Measurements from ENCODE around the gene PELI2. TPM values are rescaled to one million over a fixed set of nuclear protein-coding genes. Genes with fewer than 3 reads are reported as not detected.

Gene PELI2
- polyA plus RNA-seq, 4 donors = 12.0 to 31.0 (median 29.3) TPM

- DNase-seq (ENCODE audit: low read depth in 4 of 4, low spot score in 3 of 4) = peak in 1 of 4 donors; percentile 14
Observed at GRCh38 chr14:56118611-56119181, 485 bp downstream of the PELI2 start.

DNA sequence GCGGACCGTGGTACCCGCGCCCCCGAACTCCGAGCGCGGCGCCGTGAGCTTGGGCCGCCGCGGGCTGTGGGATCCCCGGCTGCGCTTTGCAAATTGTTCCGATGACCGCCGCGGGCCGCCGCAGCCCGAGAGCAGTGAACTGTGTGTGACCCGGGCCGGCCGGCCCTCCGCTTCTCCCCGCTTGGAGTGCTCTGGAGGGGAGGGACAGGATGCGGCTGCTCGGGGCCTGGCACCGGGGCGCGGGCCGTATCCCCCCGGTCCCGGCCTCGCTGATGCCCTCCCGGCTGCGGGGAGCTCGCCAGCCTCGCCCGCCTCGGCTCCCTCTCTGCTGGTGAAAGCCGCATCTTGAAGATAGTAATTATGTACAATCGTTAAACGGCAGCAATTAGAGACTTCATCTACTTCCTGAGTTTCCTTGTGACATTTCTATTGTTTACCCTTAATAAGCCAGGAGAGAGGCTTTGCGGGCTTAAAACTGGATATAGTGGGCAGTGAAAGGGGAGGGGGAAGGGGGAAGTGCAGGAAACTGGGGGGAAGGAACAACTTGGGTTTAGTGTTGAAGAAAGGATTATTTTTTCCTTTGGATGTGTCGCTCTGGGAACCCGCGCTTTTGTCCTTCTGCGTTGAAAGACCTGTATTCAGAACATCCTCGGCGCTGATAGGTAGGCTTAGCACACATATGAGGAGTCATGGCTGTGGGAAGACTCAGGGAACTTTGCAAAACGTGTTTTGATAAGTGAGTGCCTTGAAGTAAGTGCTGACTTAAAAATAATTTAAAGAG is 1.2 kb downstream of the PELI2 start:
- peak in 1 of 4 donors; percentile 18 for DNase-seq (ENCODE audit: low read depth in 4 of 4, low spot score in 3 of 4)

DNA sequence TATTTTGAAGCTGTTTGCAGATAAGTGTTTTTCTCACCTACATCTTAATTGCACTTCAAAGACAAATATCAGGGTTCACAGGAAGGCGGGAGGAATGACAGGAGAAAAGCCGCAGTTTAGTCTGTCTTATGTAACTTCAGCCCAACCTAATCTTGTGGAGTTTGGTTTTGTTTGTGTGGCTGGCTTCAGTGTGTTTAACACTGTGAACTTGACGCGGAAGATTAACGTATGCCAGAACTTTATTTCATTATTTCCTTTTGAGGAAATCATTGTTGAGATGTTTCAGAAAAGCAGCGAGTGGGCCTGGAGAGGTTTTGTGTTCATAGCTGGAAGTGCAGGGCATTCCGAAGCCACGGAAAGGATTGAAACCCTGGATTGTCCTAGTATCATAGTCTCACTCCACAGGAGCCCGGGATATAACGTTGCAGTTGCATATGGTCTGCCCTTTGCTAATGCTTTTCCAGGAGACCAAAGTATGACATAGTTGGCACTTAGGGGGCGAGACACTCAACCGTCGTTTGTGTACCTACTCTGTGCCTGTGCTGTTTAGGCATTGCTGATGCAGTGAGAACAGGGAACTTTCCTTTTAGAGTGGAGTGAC is 2.0 kb downstream of the PELI2 start:
- peak in 1 of 4 donors; percentile 26 for DNase-seq (ENCODE audit: low read depth in 4 of 4, low spot score in 3 of 4)

GRCh38 chr14:56121816-56122215 is 3.6 kb downstream of the PELI2 start:
- DNase-seq (ENCODE audit: low read depth in 4 of 4, low spot score in 3 of 4) = no peak

DNA sequence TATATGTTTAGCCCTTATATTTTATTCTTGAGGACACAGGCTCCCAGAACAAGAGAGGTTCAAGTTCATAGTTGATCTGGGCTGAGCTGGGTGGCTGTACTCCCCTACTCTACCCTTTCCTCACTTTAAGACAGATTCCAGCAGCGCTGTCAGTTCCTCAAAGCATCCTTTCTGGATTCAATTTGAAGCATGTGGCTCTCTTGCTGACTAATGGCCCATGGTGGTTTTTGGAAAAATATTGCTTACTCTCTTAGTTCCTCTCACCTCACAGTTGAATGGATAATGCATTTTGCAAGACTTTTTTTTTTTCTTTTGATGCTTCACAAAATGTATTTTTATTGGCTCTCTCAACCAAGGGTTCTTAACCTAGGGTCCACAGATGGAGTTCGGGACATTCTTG is 4.1 kb downstream of the PELI2 start:
- DNase-seq (ENCODE audit: low read depth in 4 of 4, low spot score in 3 of 4) = no peak

DNA sequence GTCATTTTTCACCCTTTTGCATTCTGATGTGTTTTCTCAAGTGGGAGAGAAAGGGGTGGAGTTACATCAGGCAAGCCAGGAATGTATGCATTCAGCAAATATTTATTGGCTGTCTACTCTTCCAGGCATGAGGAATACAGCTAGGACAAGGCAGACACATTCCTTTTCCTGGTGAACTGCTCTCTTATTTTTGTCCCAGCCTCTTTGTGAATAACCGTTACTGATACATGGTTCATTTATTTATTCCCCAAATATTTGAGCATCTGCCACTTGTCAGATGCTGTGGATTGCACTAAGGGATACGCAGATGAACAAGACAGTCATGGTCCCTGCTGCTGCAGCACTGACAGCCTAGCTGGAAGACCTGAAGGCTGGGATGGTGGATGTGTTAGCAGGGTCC is 6.1 kb downstream of the PELI2 start:
- DNase-seq (ENCODE audit: low read depth in 4 of 4, low spot score in 3 of 4) = no peak

DNA sequence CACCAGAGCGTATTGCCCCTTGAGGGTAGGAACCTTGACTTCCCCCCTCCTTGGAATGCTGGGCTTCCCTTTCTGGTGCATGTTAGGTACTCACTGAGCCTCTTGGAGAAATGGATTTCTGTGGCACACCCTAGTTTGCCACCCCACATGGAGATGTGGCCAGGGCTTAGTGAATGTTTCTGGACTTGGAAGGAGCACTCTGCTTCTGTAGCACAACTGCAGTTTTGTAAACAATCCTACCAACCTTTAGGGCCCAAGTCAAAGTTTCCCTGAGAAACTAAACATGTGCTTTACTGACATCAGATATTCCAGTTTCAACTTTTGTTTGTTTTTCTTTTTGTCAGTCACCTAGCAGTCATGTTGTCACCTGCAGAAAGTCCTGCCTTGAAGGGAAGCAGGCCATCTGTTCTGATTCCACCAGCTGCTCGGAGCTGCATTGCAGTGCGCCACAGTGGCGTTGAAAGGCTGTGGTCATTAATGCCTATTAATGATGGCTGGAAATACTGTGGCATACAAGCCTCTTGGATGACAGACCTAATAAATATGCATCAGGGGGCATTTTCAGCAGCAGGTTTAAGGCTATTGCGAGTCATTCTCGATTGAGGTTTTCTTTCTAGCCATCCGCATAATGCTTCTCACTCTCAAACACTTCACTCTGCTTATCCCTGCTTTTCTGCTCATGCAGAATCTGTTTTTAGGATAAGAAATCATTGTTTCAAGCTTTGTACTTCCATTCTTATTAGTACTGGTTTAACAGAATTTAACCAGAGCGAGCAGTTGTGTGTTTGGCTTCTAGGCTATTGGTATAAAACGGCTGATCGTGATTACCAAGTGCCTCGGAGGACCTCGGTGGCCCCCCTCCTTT is 7.8 kb downstream of the PELI2 start:
- DNase-seq (ENCODE audit: low read depth in 4 of 4, low spot score in 3 of 4) = no peak

DNA sequence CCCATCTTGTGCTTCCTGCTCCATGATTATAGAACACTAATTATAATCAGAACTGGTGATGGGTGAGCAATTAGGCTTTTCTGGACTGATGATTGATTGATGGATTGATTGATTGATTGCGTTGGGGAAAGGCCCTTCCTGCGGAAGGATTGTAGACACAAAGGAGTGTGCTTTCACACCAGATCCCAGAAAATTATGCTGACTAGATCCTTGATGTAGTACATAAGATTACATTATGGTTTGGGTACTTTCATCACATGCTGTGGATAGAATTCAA is 8.4 kb downstream of the PELI2 start:
- no peak for DNase-seq (ENCODE audit: low read depth in 4 of 4, low spot score in 3 of 4)

DNA sequence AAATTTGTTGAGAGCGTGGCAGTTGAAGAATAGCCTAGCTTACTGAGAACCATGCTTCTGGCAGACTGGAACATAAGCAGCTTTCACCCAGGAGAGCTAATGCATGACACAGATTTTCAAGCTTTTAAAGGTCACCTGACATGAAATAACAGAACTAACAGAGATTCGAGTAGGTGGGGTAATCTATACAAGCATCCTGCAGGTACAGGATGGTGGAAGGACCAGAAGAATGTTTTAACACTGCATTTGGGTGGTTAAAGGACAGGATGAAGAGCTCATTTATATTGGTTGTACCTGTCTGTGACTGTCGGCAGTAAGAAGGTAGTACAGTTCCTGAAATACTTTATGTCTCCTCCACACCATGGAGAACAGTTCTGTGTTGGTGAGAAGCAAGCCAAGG is 8.9 kb downstream of the PELI2 start:
- no peak for DNase-seq (ENCODE audit: low read depth in 4 of 4, low spot score in 3 of 4)

DNA sequence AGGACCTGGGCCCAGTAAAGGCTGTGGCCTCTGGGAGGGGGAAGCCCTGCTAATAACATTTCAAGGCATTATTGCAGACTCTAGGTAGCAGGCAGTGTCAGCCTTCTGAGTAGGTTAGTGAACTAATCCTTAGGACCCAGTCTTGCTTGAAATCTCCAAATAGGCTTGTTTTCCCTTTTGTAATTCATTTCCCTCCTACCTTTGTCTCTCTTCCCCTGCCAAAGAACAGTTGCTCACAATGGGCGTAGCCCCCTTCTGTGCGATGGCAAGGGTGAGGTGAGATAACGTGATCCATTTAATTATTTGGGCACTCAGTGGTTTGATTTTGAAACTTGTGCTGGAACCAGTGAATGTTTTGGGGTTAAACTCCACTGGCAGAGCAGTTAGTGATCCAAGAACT is 10.9 kb downstream of the PELI2 start:
- DNase-seq (ENCODE audit: low read depth in 4 of 4, low spot score in 3 of 4) = no peak

GRCh38 chr14:56129933-56130332 is 11.7 kb downstream of the PELI2 start:
- no peak for DNase-seq (ENCODE audit: low read depth in 4 of 4, low spot score in 3 of 4)

- DNase-seq (ENCODE audit: low read depth in 4 of 4, low spot score in 3 of 4) = no peak
Observed at GRCh38 chr14:56131004-56131864, 13.0 kb downstream of the PELI2 start.

GRCh38 chr14:56131865-56132833 is 13.9 kb downstream of the PELI2 start:
- DNase-seq (ENCODE audit: low read depth in 4 of 4, low spot score in 3 of 4) = no peak

DNA sequence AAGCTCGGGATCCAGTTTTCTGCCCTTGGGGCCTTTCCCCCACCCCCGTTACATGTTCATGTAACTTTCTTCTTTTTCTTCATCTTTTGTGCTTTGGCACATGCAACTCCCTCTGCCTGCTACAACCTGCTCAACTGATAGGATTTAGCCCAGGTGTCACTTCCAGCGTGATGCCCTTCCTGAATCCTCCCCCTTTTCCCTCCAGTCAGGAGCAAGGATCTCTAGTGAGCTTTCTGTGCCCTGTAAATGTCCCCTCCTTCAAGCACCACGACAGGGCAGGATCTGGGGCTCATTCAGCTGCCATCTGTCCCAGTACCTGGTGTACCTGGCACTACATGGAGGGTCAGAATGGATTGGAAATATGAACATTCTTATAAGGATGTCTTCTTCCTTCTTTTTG is 15.3 kb downstream of the PELI2 start:
- DNase-seq (ENCODE audit: low read depth in 4 of 4, low spot score in 3 of 4) = no peak

DNA sequence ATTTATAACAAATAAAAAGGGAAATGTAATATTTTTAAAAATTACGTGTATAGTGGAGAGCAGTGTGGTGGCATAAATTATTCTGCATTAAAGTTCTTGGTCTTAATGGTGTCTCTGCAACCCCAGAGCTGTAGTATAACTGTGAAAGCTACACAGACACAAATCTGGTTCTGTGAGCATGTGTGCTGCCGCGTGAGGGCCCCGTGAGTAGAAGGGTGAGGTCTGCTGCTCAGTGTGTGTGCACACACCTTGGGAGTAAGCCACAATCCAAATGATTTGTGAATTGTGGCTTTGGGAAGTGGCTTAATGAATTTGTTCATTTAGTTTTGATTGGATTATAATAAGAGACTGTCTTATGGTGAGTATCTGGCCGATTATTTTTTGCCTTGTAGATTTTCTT is 16.8 kb downstream of the PELI2 start:
- DNase-seq (ENCODE audit: low read depth in 4 of 4, low spot score in 3 of 4) = no peak

- DNase-seq (ENCODE audit: low read depth in 4 of 4, low spot score in 3 of 4) = no peak
Observed at GRCh38 chr14:56135668-56136067, 17.5 kb downstream of the PELI2 start.

DNA sequence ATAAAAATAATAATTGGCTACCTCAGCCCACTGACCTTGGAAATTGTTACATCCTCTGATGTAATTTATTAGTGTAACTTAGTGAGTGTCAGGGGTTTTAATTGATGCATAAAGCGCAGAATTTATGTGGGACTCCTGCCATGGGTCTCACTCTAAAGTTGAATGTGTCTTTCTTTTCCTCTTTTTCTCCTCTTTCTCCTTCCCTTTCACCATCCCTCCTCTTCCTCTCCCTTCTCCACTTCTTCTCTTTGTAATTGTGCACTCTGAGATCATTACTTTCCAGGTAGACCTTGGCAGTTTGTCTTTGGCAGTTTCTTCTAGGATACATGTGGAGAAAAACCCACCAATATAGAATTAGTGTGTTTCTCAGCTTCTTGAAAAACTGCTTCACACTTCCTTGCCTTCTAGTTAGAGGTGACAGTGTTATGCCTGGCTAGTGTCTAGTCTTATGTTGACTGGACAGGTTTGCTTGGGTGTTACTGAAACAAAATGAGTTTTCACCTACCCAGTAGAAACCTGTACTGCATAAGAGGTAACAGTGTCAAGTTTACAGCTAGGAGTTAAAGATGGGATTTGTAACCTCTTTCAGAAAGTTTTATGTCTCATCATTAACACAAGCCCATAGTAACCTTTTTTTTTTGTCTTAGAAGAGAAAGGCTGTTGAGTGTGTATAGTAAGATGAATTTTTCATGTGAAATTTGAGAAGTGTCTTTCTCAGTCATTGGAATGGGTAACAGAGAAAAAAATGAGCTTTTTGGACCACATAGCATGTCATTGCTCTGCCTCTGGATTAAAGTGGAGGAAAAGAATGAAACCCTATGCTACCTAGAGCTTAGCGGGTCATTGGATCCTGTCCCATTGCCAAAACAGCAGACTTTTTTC is 18.6 kb downstream of the PELI2 start:
- DNase-seq (ENCODE audit: low read depth in 4 of 4, low spot score in 3 of 4) = no peak

GRCh38 chr14:56137453-56137807 is 19.2 kb downstream of the PELI2 start:
- no peak for DNase-seq (ENCODE audit: low read depth in 4 of 4, low spot score in 3 of 4)

Measured in left renal pelvis (tissue), 4 donors.